A549 (cell line): ENCODE measurements around the gene PKN2. TPM values are rescaled to one million over a fixed set of nuclear protein-coding genes. Genes with fewer than 3 reads are reported as not detected.
A peak's percentile ranks its signal among the peaks of the same experiment; 100 is the strongest.

Experiments used
- ATAC-seq, 2 experiments: fragments of 200-7000 bp in 1 of 2; fragments of >200 bp in 1 of 2; cut with Nextera tagmentation in 1 of 2; cut with Tn5 transposase in 1 of 2; 3 replicates each; pipeline versions ENCODE4 v1.8.0 to v1.9.1; 2018 to 2020; ENCODE audit warnings: mild to moderate bottlenecking in 1 of 2, moderate library complexity in 1 of 2
- CTCF ChIA-PET: fragments of 300-600 bp; sonication (Branson Sonifier 250); formaldehyde crosslinking; extraction: SDS; loops from one replicate; lab custom pipeline; 2021; ENCODE audit warnings: antibody characterized with exemption, inconsistent platforms; lab: Yijun Ruan, JAX
- POLR2A ChIA-PET: fragments of 350-600 bp; formaldehyde crosslinking; extraction: SDS; loops from one replicate; lab custom pipeline; 2021; ENCODE audit warnings: antibody characterized with exemption, inconsistent platforms; lab: Yijun Ruan, JAX
- DNase-seq, 2 experiments: peaks; one replicate each; pipeline versions ENCODE4 v3.0.0 to v3.0.0-alpha.2; 2011 to 2016; ENCODE audit warnings: low read depth in 1 of 2, low spot score in 1 of 2
- FAIRE-seq: peaks from 2 replicates; lab custom pipeline; 2011; peaks lifted over from hg19 to GRCh38; lab: Jason Lieb, UNC
- H3K27ac ChIP-seq, 2 experiments: fragments of >200 bp; sonication (Bioruptor Twin); formaldehyde crosslinking; 3 replicates each; pipeline ENCODE4 v1.5.1; 2016 to 2017
- H3K4me1 ChIP-seq: fragments of >200 bp; sonication (Bioruptor Twin); formaldehyde crosslinking; 3 replicates; pipeline ENCODE4 v1.6.1; 2016
- H3K4me2 ChIP-seq: fragments of >200 bp; sonication (Bioruptor Twin); formaldehyde crosslinking; 3 replicates; pipeline ENCODE4 v1.6.1; 2016
- H3K4me3 ChIP-seq: fragments of >200 bp; sonication (Bioruptor Twin); formaldehyde crosslinking; 3 replicates; pipeline ENCODE4 v1.5.1; 2016
- H3K9me3 ChIP-seq: fragments of >200 bp; sonication (Bioruptor Twin); formaldehyde crosslinking; 3 replicates; pipeline ENCODE4 v1.6.1; 2016
- BHLHE40 ChIP-seq: IDR thresholded peaks from 2 replicates; pipeline ENCODE4 v1.6.1; 2012; ENCODE audit warnings: low read depth, low read length, inconsistent platforms
- CBX2 ChIP-seq: fragments of 200-600 bp; sonication (generic); IDR thresholded peaks from 2 replicates; pipeline ENCODE4 v1.6.1; 2016; ENCODE audit warnings: low read depth, mild to moderate bottlenecking, borderline replicate concordance
- CHD2 ChIP-seq: fragments of 150-350 bp; IDR thresholded peaks from 2 replicates; pipeline ENCODE4 v1.6.1; 2014; ENCODE audit warnings: low read length; ENCODE audit not compliant: partially characterized antibody
- EHMT2 ChIP-seq: fragments of 200-600 bp; sonication (generic); IDR thresholded peaks from 2 replicates; pipeline ENCODE4 v1.6.1; 2016; ENCODE audit warnings: antibody characterized with exemption, low read depth, mild to moderate bottlenecking, moderate library complexity
- FOSL2 ChIP-seq, 2 experiments: fragments of 450-650 bp in 1 of 2; fragments of >200 bp in 1 of 2; sonication (Bioruptor Twin) in 1 of 2; formaldehyde crosslinking; IDR thresholded peaks; 2 replicates each; pipeline versions ENCODE4 v1.5.0 to v1.6.1; 2016 to 2020; ENCODE audit warnings: mild to moderate bottlenecking in 1 of 2, moderate library complexity in 1 of 2
- FOXS1 ChIP-seq: fragments of 250-450 bp; sonication (Bioruptor Pico); IDR thresholded peaks from 2 replicates; pipeline ENCODE4 v1.5.0; 2020; ENCODE audit warnings: mild to moderate bottlenecking, moderate library complexity
- GATA3 ChIP-seq: IDR thresholded peaks from 2 replicates; pipeline ENCODE4 v1.6.1; 2012; ENCODE audit warnings: borderline replicate concordance
- HOXB13 ChIP-seq: fragments of 250-450 bp; sonication (Bioruptor Pico); IDR thresholded peaks from 2 replicates; pipeline ENCODE4 v1.5.0; 2020; ENCODE audit warnings: low read depth, mild to moderate bottlenecking, moderate library complexity
- JUN ChIP-seq, 2 experiments: fragments of >200 bp; sonication (Bioruptor Twin); formaldehyde crosslinking; IDR thresholded peaks; 2 replicates in 1 of 2; 3 replicates in 1 of 2; pipeline ENCODE4 v1.6.1; 2016 to 2017
- KDM1A ChIP-seq: fragments of 200-600 bp; sonication (generic); IDR thresholded peaks from 2 replicates; pipeline ENCODE4 v1.6.1; 2016; ENCODE audit warnings: low read depth, mild to moderate bottlenecking
- KDM5A ChIP-seq: fragments of 200-600 bp; sonication (generic); IDR thresholded peaks from 2 replicates; pipeline ENCODE4 v1.6.1; 2016; ENCODE audit warnings: antibody characterized with exemption, mild to moderate bottlenecking
- MAFK ChIP-seq: fragments of 450-650 bp; IDR thresholded peaks from 2 replicates; pipeline ENCODE4 v1.6.1; 2014; ENCODE audit not compliant: partially characterized antibody
- MAZ ChIP-seq: fragments of 150-350 bp; IDR thresholded peaks from 2 replicates; pipeline ENCODE4 v1.6.1; 2014; ENCODE audit warnings: antibody characterized with exemption, low read depth, low read length, borderline replicate concordance
- PHF8 ChIP-seq: fragments of 200-600 bp; sonication (generic); IDR thresholded peaks from 2 replicates; pipeline ENCODE4 v1.6.1; 2016; ENCODE audit warnings: low read depth, mild to moderate bottlenecking, antibody characterized with exemption, moderate library complexity, borderline replicate concordance
- POLR2AphosphoS2 ChIP-seq: conservative IDR thresholded peaks from 2 replicates; pipeline ENCODE4 v1.6.1; 2012; ENCODE audit warnings: low read length, improper control_type of control experiment, inconsistent platforms
- RARB ChIP-seq: fragments of 250-450 bp; sonication (Bioruptor Pico); IDR thresholded peaks from 2 replicates; pipeline ENCODE4 v1.8.0; 2021; ENCODE audit warnings: mild to moderate bottlenecking, moderate library complexity
- RCOR1 ChIP-seq: fragments of 150-350 bp; IDR thresholded peaks from 2 replicates; pipeline ENCODE4 v1.6.1; 2014; ENCODE audit warnings: antibody characterized with exemption, low read length, low read depth
- SMC3 ChIP-seq: fragments of >200 bp; sonication (Bioruptor Twin); formaldehyde crosslinking; IDR thresholded peaks from 3 replicates; pipeline ENCODE4 v1.6.1; 2018; ENCODE audit warnings: inconsistent platforms
- ZFP36 ChIP-seq: fragments of 450-650 bp; IDR thresholded peaks from 2 replicates; pipeline ENCODE4 v1.6.1; 2014; ENCODE audit warnings: borderline replicate concordance; ENCODE audit not compliant: partially characterized antibody
- ZNF302 ChIP-seq: fragments of 250-450 bp; sonication (Bioruptor Pico); IDR thresholded peaks from 2 replicates; pipeline ENCODE4 v1.9.0; 2021; ENCODE audit warnings: inconsistent platforms, mild to moderate bottlenecking, moderate library complexity
- WGBS: methylation state at CpG from one replicate; pipeline ENCODE4 v1.1.6; 2017; ENCODE audit errors: missing lambda C conversion rate; 5-methylcytosine and 5-hydroxymethylcytosine counted together
- polyA plus RNA-seq, 4 experiments: library from polyadenylated mRNA; depleted of rRNA in 3 of 4; stranded (reverse); fragments of >200 nt; fragmentation: RNase III in 1 of 4; extraction: RNeasy Plus Mini Kit Qiagen cat#74134 plus additional on column Dnase treatment in 1 of 4; gene quantifications; 2 replicates in 3 of 4; 3 replicates in 1 of 4; pipeline ENCODE4 v1.2.3, GENCODE V29; 2011 to 2017
- TF ChIP-seq, protein P1 (sequence below): fragments of >200 bp; sonication (Bioruptor Twin); formaldehyde crosslinking; IDR thresholded peaks from 3 replicates; pipeline ENCODE4 v1.6.1; 2016
- TF ChIP-seq, protein P2 (sequence below): fragments of 450-650 bp; IDR thresholded peaks from 2 replicates; pipeline ENCODE4 v1.6.1; 2014; ENCODE audit warnings: antibody characterized with exemption
- TF ChIP-seq, protein P3 (sequence below): fragments of 150-350 bp; IDR thresholded peaks from 2 replicates; pipeline ENCODE4 v1.6.1; 2014; ENCODE audit warnings: low read depth, mild to moderate bottlenecking, low read length

Gene PKN2
- polyA plus RNA-seq, 2 of the 4 experiments (the other 2 are of a cell fraction), result 14.4 to 39.6 TPM

DNA sequence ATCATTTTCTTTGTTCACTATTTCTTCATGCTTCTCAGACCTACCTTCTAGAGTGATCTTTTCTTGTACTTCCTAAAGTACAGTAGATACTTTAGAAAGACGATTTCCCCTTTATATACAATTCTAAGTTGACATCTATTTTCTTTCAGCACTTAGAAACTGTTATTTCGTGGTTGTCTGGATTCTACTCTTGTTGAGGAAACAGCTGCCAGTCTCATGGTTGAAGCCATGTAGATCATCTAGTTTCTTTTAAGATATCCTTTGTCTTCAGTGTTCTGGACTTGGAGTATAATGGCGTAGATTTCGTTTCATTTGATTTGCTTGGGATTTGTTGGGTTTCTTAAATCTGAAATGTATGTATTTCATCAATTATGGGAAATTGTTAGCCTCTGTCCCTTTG, 67.6 kb downstream of the PKN2 start (continued):
- TF ChIP-seq MAZ, result no peak

DNA sequence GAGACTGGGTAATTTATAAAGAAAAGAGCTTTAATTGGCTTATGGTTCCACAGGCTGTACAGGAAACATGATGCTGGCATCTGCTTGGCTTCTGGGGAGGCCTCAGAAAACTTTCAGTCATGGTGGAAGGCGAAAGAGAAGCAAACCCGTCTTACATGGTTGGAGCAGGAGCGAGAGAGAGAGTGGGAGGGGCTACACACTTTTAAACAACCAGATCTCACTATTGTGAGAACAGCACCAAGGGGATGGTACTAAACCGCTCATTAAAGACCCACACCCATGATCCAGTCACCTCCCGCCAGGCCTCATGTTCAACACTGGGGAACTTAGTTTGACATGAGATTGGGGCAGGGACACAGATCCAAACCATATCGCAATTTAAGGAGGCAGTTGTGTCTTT, 69.4 kb downstream of the PKN2 start:
- ChIA-PET CTCF (no interaction called here), POLR2A (interaction anchor here (0.6 kb wide), 1 partner anchor 10 kb away, joined by 8 read pairs; no protein-coding TSS in a partner anchor)
- WGBS, result 87% methylated on average over 6 of the region's 6 CpGs
- Histone ChIP-seq H3K4me3 (no peak overlapping the region), H3K9me3 (no peaks in the 10 kb centered on the region), H3K27ac (no peak overlapping the region), H3K4me2 (no peak overlapping the region), H3K4me1 (no peaks in the 10 kb centered on the region)
- TF ChIP-seq EHMT2 (no peak), RARB (CRISPR knock-in tag) (no peak), KDM1A (no peak), ZFP36 (no peak)
- no peak for ATAC-seq
- no peak for FAIRE-seq
- no peak for DNase-seq

DNA sequence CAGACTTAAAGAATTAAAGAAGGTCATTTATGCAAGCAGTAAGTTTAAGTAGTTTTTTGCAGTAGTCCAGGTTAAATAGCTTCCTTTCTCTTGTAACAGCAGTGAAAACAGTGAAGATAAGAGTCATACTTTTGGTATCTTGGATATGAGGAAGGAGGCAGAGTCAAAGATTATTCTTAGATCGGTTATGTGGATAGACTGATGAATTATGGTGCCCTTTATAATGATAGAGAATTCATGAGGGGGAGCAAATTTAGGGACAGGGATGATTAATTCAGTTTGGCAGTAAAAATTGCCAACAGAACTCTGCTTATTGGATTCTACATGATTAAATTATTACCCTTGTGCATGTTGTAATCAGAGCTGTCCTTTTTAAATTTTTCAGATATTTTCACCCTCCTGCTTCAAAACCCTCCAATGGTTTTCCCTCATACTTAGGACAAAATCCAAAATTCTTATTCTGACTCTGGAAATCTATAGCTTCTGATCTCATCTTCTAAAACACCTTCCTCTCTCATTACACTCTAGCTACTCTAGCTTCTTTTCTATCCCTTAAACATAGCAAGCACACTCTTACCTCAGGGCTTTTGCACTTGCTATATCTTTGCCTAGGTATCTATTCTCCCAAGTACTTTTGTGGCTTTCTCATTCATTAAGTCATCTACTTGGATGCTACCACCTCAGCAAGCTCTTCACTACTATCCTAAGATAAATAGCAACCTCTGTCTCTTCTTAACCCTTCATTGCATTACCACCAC, 79.8 kb downstream of the PKN2 start:
- DNase-seq, result no peak
- H3K4me2 ChIP-seq, result peak overlapping the region; percentile 40
- ATAC-seq, result peak in 1 of 2 experiments; percentile 61; a peak in 3 of 6 replicates
- ChIA-PET CTCF (interaction anchor here (1.3 kb wide), 1 partner anchor 14 kb away, joined by 3 read pairs; no protein-coding TSS in a partner anchor), POLR2A (interaction anchor here (0.6 to 0.7 kb wide), 3 partner anchors 10 to 42 kb away, joined by 3 to 12 read pairs (median 8); no protein-coding TSS in a partner anchor)
- H3K4me1 ChIP-seq, result peaks cover 13% of the 10 kb centered on the region
- FAIRE-seq, result no peak
- WGBS, result 14% methylated on average over 1 of the region's 1 CpG
- no peak overlapping the region for H3K4me3 ChIP-seq
- H3K27ac ChIP-seq, result 0 out of 6 replicates have a peak overlapping the region, but pooled peaks of 1 of the 2 experiments have one; percentile 20
- no peaks in the 10 kb centered on the region for H3K9me3 ChIP-seq
- TF ChIP-seq JUN (IDR thresholded peaks at IDR 0.05) (no peak), MAFK (no peak), RCOR1 (no peak), GATA3 (no peak), BHLHE40 (no peak), POLR2AphosphoS2 (no peak), KDM5A (no peak), FOXS1 (CRISPR knock-in tag) (no peak), HOXB13 (CRISPR knock-in tag) (no peak), FOSL2 (IDR thresholded peaks at IDR 0.05) (no peak), FOSL2 (CRISPR knock-in tag; IDR thresholded peaks at IDR 0.05) (no peak), CHD2 (no peak), CBX2 (no peak), KDM1A (no peak), ZFP36 (no peak)
- TF ChIP-seq, protein P1, sequence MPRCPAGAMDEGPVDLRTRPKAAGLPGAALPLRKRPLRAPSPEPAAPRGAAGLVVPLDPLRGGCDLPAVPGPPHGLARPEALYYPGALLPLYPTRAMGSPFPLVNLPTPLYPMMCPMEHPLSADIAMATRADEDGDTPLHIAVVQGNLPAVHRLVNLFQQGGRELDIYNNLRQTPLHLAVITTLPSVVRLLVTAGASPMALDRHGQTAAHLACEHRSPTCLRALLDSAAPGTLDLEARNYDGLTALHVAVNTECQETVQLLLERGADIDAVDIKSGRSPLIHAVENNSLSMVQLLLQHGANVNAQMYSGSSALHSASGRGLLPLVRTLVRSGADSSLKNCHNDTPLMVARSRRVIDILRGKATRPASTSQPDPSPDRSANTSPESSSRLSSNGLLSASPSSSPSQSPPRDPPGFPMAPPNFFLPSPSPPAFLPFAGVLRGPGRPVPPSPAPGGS, result no peak
- TF ChIP-seq, protein P2, sequence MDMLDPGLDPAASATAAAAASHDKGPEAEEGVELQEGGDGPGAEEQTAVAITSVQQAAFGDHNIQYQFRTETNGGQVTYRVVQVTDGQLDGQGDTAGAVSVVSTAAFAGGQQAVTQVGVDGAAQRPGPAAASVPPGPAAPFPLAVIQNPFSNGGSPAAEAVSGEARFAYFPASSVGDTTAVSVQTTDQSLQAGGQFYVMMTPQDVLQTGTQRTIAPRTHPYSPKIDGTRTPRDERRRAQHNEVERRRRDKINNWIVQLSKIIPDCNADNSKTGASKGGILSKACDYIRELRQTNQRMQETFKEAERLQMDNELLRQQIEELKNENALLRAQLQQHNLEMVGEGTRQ, result no peak
- TF ChIP-seq, all 56 proteins: peak for 0

DNA sequence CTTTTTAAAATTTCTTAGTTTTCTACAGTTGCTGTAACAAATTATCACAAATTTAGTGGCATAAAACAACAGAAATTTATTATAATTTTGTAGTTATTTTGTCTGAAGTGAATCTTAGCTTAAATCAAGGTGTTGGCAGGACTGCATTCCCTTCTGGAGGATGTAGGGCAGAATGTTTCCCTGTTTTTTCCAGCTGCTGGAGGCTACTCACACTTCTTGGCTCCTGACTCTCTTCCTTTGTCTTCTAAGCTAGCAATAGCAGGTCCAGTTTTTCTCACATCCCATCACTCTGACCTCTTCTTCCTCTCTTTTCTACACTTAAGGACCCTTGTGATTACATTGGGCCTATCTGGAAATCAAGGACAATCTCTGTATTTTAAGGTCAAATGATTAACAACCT, 84.1 kb downstream of the PKN2 start:
- ChIA-PET CTCF (no interaction called here), POLR2A (no interaction called here)
- ATAC-seq (no peak), DNase-seq (no peak), FAIRE-seq (no peak)
- Histone ChIP-seq H3K4me2 (no peak overlapping the region), H3K4me1 (peaks cover 9% of the 10 kb centered on the region; the same call in 2 of the 3 replicates), H3K4me3 (no peak overlapping the region), H3K9me3 (no peaks in the 10 kb centered on the region), H3K27ac (no peak overlapping the region)
- TF ChIP-seq PHF8, result no peak
- no peak for TF ChIP-seq ZNF302
- TF ChIP-seq SMC3, result no peak
- TF ChIP-seq, protein P3, sequence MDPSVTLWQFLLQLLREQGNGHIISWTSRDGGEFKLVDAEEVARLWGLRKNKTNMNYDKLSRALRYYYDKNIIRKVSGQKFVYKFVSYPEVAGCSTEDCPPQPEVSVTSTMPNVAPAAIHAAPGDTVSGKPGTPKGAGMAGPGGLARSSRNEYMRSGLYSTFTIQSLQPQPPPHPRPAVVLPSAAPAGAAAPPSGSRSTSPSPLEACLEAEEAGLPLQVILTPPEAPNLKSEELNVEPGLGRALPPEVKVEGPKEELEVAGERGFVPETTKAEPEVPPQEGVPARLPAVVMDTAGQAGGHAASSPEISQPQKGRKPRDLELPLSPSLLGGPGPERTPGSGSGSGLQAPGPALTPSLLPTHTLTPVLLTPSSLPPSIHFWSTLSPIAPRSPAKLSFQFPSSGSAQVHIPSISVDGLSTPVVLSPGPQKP, result no peak
